ENCODE data around the gene DDX52.
A peak's percentile ranks its signal among the peaks of the same experiment; 100 is the strongest.

DDX52 gene

DNA sequence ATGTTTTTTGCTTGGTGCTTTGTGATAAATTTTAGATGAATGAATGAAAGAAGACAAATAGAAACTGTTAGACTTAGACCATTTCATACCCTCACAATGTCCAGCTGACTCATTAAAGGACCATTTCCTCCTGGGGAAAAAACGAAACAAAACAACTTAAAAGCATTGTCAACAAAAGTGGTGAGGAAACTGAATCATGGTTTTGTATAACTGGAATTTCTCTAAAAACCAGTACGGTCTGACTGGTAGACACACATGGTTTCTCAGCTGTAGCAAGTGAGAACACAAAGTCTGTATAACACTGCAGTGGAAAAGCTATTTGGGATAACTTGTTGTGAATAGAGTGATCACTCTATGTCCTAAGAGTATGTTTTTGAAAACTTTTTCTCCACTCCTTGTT, 5.3 kb upstream of the DDX52 start:
- no peaks in the 10 kb centered on the region for H3K4me1 ChIP-seq
- H3K4me2 ChIP-seq (ENCODE audit: low read length): no peak overlapping the region
- no peaks in the 10 kb centered on the region for H3K27me3 ChIP-seq (ENCODE audit: control insufficient read depth, insufficient read depth, low read length)
- H2AFZ ChIP-seq: no peak overlapping the region
- H3K9me3 ChIP-seq (ENCODE audit: control insufficient read depth, low read length): no peaks in the 10 kb centered on the region
- no peak overlapping the region for H3K27ac ChIP-seq
- no peaks in the 10 kb centered on the region for H3K36me3 ChIP-seq (ENCODE audit: control insufficient read depth, insufficient read depth, low read length)
- H3K4me3 ChIP-seq (ENCODE audit: low read depth, low read length): no peak overlapping the region
- no peaks in the 10 kb centered on the region for H3K79me2 ChIP-seq
- TF ChIP-seq, protein P1, sequence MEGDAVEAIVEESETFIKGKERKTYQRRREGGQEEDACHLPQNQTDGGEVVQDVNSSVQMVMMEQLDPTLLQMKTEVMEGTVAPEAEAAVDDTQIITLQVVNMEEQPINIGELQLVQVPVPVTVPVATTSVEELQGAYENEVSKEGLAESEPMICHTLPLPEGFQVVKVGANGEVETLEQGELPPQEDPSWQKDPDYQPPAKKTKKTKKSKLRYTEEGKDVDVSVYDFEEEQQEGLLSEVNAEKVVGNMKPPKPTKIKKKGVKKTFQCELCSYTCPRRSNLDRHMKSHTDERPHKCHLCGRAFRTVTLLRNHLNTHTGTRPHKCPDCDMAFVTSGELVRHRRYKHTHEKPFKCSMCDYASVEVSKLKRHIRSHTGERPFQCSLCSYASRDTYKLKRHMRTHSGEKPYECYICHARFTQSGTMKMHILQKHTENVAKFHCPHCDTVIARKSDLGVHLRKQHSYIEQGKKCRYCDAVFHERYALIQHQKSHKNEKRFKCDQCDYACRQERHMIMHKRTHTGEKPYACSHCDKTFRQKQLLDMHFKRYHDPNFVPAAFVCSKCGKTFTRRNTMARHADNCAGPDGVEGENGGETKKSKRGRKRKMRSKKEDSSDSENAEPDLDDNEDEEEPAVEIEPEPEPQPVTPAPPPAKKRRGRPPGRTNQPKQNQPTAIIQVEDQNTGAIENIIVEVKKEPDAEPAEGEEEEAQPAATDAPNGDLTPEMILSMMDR (IDR thresholded peaks at IDR 0.05): no peak
- H3K9ac ChIP-seq: no peak overlapping the region

DNA sequence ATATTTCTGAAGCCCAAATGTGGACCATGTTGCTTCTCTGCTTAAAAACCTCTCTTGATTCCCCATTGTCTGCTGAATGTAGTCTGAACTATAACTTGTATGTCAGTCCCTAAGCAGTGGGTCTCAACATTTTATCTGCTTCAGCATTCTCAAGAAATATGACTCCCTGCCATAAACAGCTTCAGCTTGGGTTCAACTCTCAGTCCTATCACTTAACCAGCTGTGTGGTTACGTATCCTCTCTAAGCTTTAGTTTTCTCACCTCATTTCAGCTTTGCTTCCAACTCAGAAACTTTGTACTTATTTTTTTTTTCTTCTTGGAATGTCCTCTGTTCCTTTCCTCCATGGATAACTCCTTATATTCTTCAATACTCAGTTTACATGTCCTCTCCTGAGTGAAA, 4.6 kb upstream of the DDX52 start:
- Histone ChIP-seq H3K9me3 (ENCODE audit: control insufficient read depth, low read length) (no peaks in the 10 kb centered on the region), H3K79me2 (no peaks in the 10 kb centered on the region), H3K36me3 (ENCODE audit: control insufficient read depth, insufficient read depth, low read length) (no peaks in the 10 kb centered on the region), H3K27me3 (ENCODE audit: control insufficient read depth, insufficient read depth, low read length) (no peaks in the 10 kb centered on the region), H3K4me1 (no peaks in the 10 kb centered on the region), H3K9ac (no peak overlapping the region), H3K4me3 (ENCODE audit: low read depth, low read length) (no peak overlapping the region), H2AFZ (no peak overlapping the region), H3K27ac (no peak overlapping the region), H3K4me2 (ENCODE audit: low read length) (no peak overlapping the region)
- TF ChIP-seq, protein P1 (IDR thresholded peaks at IDR 0.05): no peak

DNA sequence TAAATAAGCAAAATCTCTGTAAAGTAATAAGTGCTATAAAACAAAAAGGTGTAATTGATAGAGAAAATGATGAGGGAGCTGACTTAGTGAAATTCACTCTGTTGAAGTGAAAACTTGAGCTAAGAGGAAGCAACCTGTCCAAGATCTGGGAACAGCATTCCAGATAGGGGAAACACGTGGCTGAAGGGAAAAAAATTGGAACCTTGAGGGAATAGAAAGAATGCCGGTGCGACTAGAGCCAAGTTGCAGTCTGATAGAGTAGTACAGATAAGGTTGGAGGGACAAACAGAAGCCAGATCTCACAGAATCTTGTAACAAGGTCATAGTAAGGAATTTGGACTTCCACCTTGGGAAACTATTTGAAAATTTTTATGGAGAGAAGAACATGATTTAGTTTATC, 623 bp upstream of the DDX52 start:
- Histone ChIP-seq H3K27me3 (ENCODE audit: control insufficient read depth, insufficient read depth, low read length) (no peaks in the 10 kb centered on the region), H3K79me2 (peaks cover 9% of the 10 kb centered on the region), H3K4me1 (peaks cover 5% of the 10 kb centered on the region), H3K4me2 (ENCODE audit: low read length) (peak overlapping the region; percentile 73), H3K36me3 (ENCODE audit: control insufficient read depth, insufficient read depth, low read length) (no peaks in the 10 kb centered on the region), H3K9ac (no peak overlapping the region), H3K9me3 (ENCODE audit: control insufficient read depth, low read length) (no peaks in the 10 kb centered on the region), H3K27ac (peak overlapping the region; percentile 74), H3K4me3 (ENCODE audit: low read depth, low read length) (peak overlapping the region; percentile 84), H2AFZ (peak overlapping the region; percentile 92)
- TF ChIP-seq, protein P1 (IDR thresholded peaks at IDR 0.05): no peak

DNA sequence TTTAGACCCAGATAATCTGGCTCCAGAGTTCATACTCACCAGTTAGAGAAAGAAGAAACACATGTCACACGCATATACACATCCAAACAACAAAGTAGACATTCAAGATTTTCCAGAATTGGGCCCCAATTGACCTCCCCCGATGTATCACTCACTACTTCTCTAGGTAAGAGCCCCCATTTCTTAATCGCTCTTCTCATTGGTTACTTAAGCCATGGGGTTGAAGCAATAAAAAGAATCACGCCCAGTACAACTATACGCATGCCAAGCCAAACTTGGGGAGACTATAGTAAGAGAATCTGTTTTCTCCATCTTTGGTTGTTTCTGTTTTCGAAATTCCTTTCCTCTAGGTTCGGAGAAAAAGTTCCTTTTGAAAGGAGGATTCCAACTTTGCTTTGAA, 565 bp downstream of the DDX52 start:
- peaks cover 9% of the 10 kb centered on the region for H3K79me2 ChIP-seq
- peak overlapping the region; percentile 92 for H2AFZ ChIP-seq
- peak overlapping the region; percentile 73 for H3K4me2 ChIP-seq (ENCODE audit: low read length)
- no peaks in the 10 kb centered on the region for H3K9me3 ChIP-seq (ENCODE audit: control insufficient read depth, low read length)
- peaks cover 5% of the 10 kb centered on the region for H3K4me1 ChIP-seq
- TF ChIP-seq, protein P1 (IDR thresholded peaks at IDR 0.05): no peak
- peak overlapping the region; percentile 74 for H3K27ac ChIP-seq
- H3K4me3 ChIP-seq (ENCODE audit: low read depth, low read length): peak overlapping the region; percentile 84
- no peaks in the 10 kb centered on the region for H3K27me3 ChIP-seq (ENCODE audit: control insufficient read depth, insufficient read depth, low read length)
- H3K36me3 ChIP-seq (ENCODE audit: control insufficient read depth, insufficient read depth, low read length): no peaks in the 10 kb centered on the region
- H3K9ac ChIP-seq: peak overlapping the region; percentile 31

DNA sequence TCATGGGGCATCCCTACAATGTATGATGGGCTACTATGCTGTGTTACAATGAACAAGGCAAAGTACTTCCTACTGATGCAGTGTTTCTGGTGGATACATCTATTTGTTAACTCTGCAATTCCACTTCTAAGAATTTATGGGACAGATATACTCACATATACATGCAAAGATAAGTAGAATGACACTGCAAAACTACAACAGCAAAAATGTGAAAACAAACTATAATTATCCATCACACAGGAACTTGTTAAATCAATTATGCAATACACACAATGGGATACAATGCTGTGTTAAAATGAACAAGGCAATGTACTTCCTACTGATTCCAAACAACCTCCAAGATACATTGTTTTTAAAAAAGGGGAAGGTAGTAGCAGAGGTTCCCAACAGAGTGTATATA, 3.2 kb downstream of the DDX52 start:
- no peak overlapping the region for H3K9ac ChIP-seq
- H3K4me3 ChIP-seq (ENCODE audit: low read depth, low read length): no peak overlapping the region
- peaks cover 9% of the 10 kb centered on the region for H3K79me2 ChIP-seq
- TF ChIP-seq, protein P1 (IDR thresholded peaks at IDR 0.05): no peak
- no peak overlapping the region for H2AFZ ChIP-seq
- H3K9me3 ChIP-seq (ENCODE audit: control insufficient read depth, low read length): no peaks in the 10 kb centered on the region
- peaks cover 5% of the 10 kb centered on the region for H3K4me1 ChIP-seq
- no peaks in the 10 kb centered on the region for H3K27me3 ChIP-seq (ENCODE audit: control insufficient read depth, insufficient read depth, low read length)
- H3K27ac ChIP-seq: no peak overlapping the region
- H3K4me2 ChIP-seq (ENCODE audit: low read length): no peak overlapping the region
- H3K36me3 ChIP-seq (ENCODE audit: control insufficient read depth, insufficient read depth, low read length): no peaks in the 10 kb centered on the region

Measured in parathyroid adenoma (tissue), 2 donors.